ENCODE measurements around the gene TGFA. TPM values are rescaled to one million over a fixed set of nuclear protein-coding genes. Genes with fewer than 3 reads are reported as not detected.
A peak's percentile ranks its signal among the peaks of the same experiment; 100 is the strongest.

TGFA gene
- total RNA-seq, 2 donors from 2014 or later, result 21.4 to 25.8 TPM

DNA sequence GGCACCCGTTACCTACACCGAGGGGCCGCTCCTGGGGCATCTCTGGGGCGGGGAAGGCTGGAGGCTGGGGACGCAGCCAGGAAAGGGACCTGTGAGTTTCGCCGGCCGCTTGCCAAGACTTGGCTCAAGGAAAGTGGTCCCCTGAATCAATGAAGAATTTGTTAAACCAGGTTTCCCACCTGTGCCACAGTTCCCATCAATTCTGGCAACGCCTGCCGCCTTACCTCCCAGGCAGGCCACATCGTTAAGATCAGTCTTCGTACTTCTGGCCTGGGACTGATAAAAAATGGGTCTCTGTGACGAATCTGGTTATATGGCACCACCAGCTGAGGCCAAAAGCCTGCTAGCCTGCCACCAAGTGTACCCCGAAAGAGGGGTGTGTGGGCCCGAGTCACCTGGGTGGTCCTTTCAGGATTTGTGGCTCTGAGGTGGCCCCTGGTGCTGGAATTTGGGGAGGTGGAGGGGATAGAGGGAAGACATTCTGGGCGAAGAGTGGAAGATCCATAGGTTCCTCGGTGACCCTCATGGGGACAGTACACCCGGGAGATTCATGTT, 789 bp upstream of the TGFA start:
- H3K4me1 ChIP-seq, result peaks cover 16% of the 10 kb centered on the region
- no peak for DNase-seq
- no peaks in the 10 kb centered on the region for H3K9me3 ChIP-seq
- intact Hi-C loops (cut with DNase I), result no loop called here
- H3K36me3 ChIP-seq, result no peaks in the 10 kb centered on the region
- H3K9ac ChIP-seq (ENCODE audit: low read depth in 2 of 2, low read length in 2 of 2), result peak overlapping the region in 1 of 2 donors; percentile 90
- peak overlapping the region; percentile 94 for H3K27ac ChIP-seq
- TF ChIP-seq, protein P1, sequence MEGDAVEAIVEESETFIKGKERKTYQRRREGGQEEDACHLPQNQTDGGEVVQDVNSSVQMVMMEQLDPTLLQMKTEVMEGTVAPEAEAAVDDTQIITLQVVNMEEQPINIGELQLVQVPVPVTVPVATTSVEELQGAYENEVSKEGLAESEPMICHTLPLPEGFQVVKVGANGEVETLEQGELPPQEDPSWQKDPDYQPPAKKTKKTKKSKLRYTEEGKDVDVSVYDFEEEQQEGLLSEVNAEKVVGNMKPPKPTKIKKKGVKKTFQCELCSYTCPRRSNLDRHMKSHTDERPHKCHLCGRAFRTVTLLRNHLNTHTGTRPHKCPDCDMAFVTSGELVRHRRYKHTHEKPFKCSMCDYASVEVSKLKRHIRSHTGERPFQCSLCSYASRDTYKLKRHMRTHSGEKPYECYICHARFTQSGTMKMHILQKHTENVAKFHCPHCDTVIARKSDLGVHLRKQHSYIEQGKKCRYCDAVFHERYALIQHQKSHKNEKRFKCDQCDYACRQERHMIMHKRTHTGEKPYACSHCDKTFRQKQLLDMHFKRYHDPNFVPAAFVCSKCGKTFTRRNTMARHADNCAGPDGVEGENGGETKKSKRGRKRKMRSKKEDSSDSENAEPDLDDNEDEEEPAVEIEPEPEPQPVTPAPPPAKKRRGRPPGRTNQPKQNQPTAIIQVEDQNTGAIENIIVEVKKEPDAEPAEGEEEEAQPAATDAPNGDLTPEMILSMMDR (IDR thresholded peaks at IDR 0.05), result no peak
- H3K4me3 ChIP-seq, result peak overlapping the region; percentile 58
- H3K27me3 ChIP-seq, result peaks cover 6% of the 10 kb centered on the region

DNA sequence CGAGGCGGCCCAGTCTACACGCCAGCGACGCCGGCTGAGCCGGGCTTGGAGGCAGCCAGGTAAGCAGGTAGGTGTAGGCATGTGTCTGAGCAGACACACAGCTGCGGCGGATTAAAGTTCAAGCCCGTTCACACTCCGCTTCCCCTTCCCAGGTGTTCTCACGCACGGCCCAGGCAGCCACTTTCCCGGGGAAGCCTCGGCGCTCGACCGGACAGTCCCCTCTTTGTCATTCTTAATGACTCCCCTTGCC, 367 bp downstream of the TGFA start:
- Histone ChIP-seq H3K4me3 (peak overlapping the region; percentile 58), H3K36me3 (no peaks in the 10 kb centered on the region), H3K9ac (ENCODE audit: low read depth in 2 of 2, low read length in 2 of 2) (peak overlapping the region; percentile 90 to 93), H3K4me1 (peaks cover 16% of the 10 kb centered on the region), H3K27me3 (peaks cover 6% of the 10 kb centered on the region), H3K9me3 (no peaks in the 10 kb centered on the region), H3K27ac (peak overlapping the region; percentile 94)
- intact Hi-C loops (cut with DNase I), result no loop called here
- DNase-seq, result peak; percentile 67
- TF ChIP-seq, protein P1 (IDR thresholded peaks at IDR 0.05), result no peak

DNA sequence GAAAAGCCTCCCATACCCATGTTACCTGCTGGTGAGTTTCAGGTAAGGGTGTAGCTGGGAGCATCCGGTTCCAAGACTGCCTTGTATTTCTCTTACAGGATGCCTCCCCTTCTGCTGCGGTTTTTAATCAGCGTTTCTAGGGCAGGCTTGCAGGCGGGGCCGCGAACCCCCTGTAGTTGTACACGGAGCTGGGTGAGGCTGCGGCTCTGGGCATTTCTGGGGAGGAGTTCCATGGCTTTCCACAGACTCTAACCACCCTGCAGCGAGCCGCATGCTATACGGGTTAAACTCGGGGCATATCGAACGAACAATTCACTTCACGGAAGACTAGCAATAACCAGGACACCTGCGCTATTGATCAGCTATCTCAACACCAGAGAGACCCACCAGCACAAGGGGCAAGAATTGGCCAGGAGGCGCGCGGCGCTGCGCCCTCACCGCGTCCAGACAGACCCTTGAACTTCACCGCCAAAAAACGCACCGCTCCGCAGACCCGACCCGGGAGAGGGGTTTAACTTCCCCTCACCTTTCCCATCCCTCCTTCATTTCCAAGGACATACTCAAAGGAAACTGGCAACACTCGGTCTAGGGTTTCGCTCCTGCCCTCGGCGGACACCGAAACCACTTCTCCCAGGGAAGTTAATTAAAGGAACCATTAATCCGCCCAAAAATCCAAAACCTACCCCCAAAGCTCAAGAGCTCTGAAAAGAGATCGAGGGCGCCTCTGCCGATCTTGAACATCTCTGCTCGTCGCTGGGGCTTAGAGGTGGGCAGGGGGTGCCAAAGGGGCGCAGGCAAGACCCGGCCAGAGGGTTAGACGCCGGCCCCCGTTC, 909 bp downstream of the TGFA start:
- Histone ChIP-seq H3K27me3 (peaks cover 6% of the 10 kb centered on the region), H3K9me3 (no peaks in the 10 kb centered on the region), H3K4me1 (peaks cover 14% of the 10 kb centered on the region), H3K9ac (ENCODE audit: low read depth in 2 of 2, low read length in 2 of 2) (peak overlapping the region; percentile 90 to 93), H3K27ac (peak overlapping the region; percentile 94), H3K36me3 (no peaks in the 10 kb centered on the region), H3K4me3 (peak overlapping the region; percentile 58)
- intact Hi-C loops (cut with DNase I), result no loop called here
- peak; percentile 38 for DNase-seq
- TF ChIP-seq, protein P1 (IDR thresholded peaks at IDR 0.05), result no peak

DNA sequence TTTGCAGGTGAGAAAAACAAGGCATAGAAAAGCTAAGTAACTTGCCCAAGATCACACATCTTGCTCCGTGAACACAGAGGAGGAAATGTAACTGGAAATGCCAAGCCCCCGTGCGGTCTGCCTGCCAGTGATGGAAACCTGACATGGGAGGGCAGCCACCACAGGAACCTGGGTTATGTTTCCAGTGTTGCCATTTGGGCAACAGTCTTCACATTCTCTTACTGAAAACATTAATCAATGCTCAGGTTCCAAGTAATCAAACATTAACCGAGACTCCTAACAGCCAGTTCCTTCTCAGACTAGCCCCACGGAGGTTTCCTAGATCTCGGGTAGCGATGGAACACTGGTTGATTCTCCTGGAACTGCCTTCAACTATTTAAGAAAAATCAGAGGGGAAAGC, 2.5 kb downstream of the TGFA start:
- DNase-seq, result no peak
- H3K36me3 ChIP-seq, result no peaks in the 10 kb centered on the region
- H3K4me3 ChIP-seq, result no peak overlapping the region
- intact Hi-C loops (cut with DNase I), result no loop called here
- H3K9me3 ChIP-seq, result no peaks in the 10 kb centered on the region
- no peak overlapping the region for H3K27ac ChIP-seq
- H3K27me3 ChIP-seq, result peaks cover 6% of the 10 kb centered on the region
- H3K4me1 ChIP-seq, result no peaks in the 10 kb centered on the region
- H3K9ac ChIP-seq (ENCODE audit: low read depth in 2 of 2, low read length in 2 of 2), result peak overlapping the region in 1 of 2 donors; percentile 31
- TF ChIP-seq, protein P1 (IDR thresholded peaks at IDR 0.05), result no peak

DNA sequence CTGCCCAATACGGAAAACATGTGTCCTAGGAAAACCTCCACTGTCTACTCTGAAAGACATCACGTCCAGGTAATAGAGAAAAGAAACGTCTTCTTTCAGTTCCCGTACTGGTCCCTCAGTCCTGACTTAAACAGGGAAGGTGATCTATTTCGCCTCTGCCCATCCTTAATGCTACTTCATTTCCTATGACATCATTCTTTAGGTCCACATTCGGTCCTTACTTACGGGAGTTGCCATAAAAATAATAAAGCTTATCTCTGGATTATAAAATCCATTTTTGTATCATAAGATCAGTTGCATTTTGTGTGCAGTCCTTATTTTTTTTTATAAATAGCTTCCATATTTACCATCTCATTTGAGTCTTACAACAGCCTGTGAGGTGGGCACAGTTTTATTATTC, 3.7 kb downstream of the TGFA start:
- Histone ChIP-seq H3K27me3 (peaks cover 6% of the 10 kb centered on the region), H3K9ac (ENCODE audit: low read depth in 2 of 2, low read length in 2 of 2) (no peak overlapping the region), H3K27ac (no peak overlapping the region), H3K4me1 (no peaks in the 10 kb centered on the region), H3K4me3 (no peak overlapping the region), H3K9me3 (no peaks in the 10 kb centered on the region), H3K36me3 (no peaks in the 10 kb centered on the region)
- TF ChIP-seq, protein P1 (IDR thresholded peaks at IDR 0.05), result no peak
- no peak for DNase-seq
- intact Hi-C loops (cut with DNase I), result no loop called here
